ENCODE results near the gene MGAT3.

MGAT3 gene

DNA sequence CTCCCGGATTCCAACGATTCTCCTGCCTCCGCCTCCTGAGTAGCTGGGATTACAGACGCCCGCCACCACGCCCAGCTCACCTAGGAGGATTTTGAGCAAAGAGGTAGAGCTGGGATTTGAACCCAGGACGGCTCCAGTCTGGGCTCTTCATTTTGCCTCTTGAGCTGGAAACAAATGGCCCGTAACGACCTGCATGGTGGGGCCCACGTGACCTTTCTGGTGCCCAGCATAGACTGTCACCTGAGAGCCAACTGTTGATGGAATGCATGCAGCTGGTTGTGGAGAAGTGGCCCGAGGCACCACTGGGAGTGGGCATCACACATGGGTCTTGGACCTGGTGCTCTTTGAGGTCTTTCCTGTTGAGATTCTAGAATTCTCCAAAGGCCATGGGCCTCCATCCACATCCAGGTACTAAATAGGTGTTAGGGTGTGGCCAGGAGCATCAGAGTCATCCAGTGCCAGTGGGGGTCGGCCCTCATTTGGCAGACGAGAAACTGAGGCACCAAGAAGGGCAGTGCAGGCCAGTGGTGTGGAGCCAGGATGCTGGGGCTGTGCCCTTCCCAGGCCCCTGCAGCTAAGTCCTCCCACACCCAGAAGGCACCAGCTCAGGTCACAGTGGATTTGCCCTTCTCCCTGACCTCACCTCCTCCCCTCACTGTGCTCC is 67.4 kb downstream of the MGAT3 start:
- no peak for TF ChIP-seq FOXP2 (optimal IDR thresholded peaks at IDR 0.05; ENCODE audit: control extremely low read depth, extremely low read length, insufficient read depth)
- no peak; the same call in 1 of the 2 replicates for TF ChIP-seq POLR2AphosphoS5 (IDR thresholded peaks at IDR 0.05; ENCODE audit: borderline replicate concordance, low read depth, low read length)
- TF ChIP-seq EZH2 (IDR thresholded peaks at IDR 0.05) = no peak
- no peaks in the 10 kb centered on the region for H3K9me3 ChIP-seq (ENCODE audit: low read depth, low read length)
- no peak overlapping the region for H3K9ac ChIP-seq (ENCODE audit: insufficient read length)
- peaks cover 38% of the 10 kb centered on the region for H3K36me3 ChIP-seq (ENCODE audit: insufficient read depth, low read length)
- DNase-seq (ENCODE audit: low read depth, low spot score) = no peak
- no peak overlapping the region for H3K4me3 ChIP-seq
- peak overlapping the region; percentile 51 for H3K27ac ChIP-seq

DNA sequence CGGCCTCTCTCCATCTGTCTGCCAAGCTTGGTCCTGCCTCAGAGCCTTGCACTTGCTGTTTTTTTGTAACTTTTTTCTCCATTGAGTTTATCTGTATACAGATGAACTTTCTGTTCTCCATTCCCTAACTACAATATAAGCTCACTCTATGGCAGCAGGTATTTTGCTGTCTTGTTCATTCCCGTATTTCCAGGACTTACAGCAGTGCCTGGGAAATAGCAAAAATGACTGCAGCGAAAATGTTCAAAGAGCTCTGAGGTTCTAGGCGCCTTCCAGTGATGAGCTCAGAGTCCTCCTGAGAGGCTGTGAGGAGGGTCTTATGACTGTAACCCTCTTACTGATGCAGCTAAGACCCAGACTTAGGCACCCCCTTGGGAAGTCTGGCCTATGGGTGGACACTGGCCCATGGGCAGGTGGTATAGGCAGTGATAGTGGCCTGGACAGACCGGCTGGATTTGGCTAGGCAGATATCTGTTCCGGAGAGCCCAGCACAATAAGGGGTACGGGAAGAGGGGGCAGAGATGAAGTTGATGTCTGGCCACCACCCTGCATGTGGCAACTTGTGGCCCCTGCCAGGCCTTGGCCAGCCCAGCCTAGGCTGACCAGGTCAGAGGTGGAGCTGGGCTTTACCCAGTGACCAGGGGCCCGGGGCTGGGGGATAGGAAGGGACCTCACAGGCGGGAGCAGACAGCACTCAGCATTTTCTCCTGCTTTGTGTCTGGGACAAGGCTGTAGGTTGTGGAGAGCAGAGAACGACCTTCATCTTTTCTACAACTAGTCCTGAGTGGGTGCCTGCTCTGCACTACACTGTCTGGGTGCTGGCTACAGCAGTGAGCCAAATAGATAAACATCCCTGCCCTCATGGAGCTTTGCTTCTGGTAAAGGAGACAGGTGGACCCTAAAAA is 68.2 kb downstream of the MGAT3 start:
- Histone ChIP-seq H3K9me3 (ENCODE audit: low read depth, low read length) (no peaks in the 10 kb centered on the region), H3K27ac (peak overlapping the region; percentile 51), H3K36me3 (ENCODE audit: insufficient read depth, low read length) (peaks cover 45% of the 10 kb centered on the region), H3K9ac (ENCODE audit: insufficient read length) (no peak overlapping the region), H3K4me3 (no peak overlapping the region)
- TF ChIP-seq FOXP2 (optimal IDR thresholded peaks at IDR 0.05; ENCODE audit: control extremely low read depth, extremely low read length, insufficient read depth) (no peak), EZH2 (IDR thresholded peaks at IDR 0.05) (no peak), POLR2AphosphoS5 (IDR thresholded peaks at IDR 0.05; ENCODE audit: borderline replicate concordance, low read depth, low read length) (no peak; the same call in 1 of the 2 replicates)
- no peak for DNase-seq (ENCODE audit: low read depth, low spot score)

DNA sequence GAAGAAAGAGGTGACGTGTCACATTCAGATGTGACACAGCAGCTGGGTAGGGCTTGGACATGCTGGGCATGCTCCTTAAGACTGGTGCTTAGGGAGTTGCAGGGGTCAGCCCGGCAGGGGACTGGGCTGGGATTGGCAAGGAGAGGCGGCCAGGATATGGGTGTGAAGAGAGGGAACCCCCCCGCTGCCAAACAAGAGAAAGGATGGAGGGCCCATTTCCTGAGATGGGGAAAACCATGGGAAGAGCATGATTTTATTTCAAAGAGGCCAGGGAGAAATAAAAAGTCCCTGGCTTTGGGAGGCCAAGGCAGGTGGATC is 68.8 kb downstream of the MGAT3 start:
- DNase-seq (ENCODE audit: low read depth, low spot score) = no peak
- no peak overlapping the region for H3K9ac ChIP-seq (ENCODE audit: insufficient read length)
- peak overlapping the region; percentile 51 for H3K27ac ChIP-seq
- H3K9me3 ChIP-seq (ENCODE audit: low read depth, low read length) = no peaks in the 10 kb centered on the region
- H3K36me3 ChIP-seq (ENCODE audit: insufficient read depth, low read length) = peaks cover 51% of the 10 kb centered on the region
- TF ChIP-seq EZH2 (IDR thresholded peaks at IDR 0.05) (no peak), POLR2AphosphoS5 (IDR thresholded peaks at IDR 0.05; ENCODE audit: borderline replicate concordance, low read depth, low read length) (no peak), FOXP2 (optimal IDR thresholded peaks at IDR 0.05; ENCODE audit: control extremely low read depth, extremely low read length, insufficient read depth) (no peak)
- H3K4me3 ChIP-seq = no peak overlapping the region

GRCh38 chr22:39526736-39527171 is 69.9 kb downstream of the MGAT3 start:
- Histone ChIP-seq H3K36me3 (ENCODE audit: insufficient read depth, low read length) (peaks cover 45% of the 10 kb centered on the region), H3K9ac (ENCODE audit: insufficient read length) (no peak overlapping the region), H3K27ac (peak overlapping the region; percentile 46; the same call in 1 of the 2 replicates), H3K9me3 (ENCODE audit: low read depth, low read length) (no peaks in the 10 kb centered on the region), H3K4me3 (no peak overlapping the region)
- DNase-seq (ENCODE audit: low read depth, low spot score) = no peak
- TF ChIP-seq EZH2 (IDR thresholded peaks at IDR 0.05) (no peak), FOXP2 (optimal IDR thresholded peaks at IDR 0.05; ENCODE audit: control extremely low read depth, extremely low read length, insufficient read depth) (no peak), POLR2AphosphoS5 (IDR thresholded peaks at IDR 0.05; ENCODE audit: borderline replicate concordance, low read depth, low read length) (no peak)

- H3K27ac ChIP-seq = peak overlapping the region; percentile 31; the same call in 1 of the 2 replicates
- H3K9me3 ChIP-seq (ENCODE audit: low read depth, low read length) = no peaks in the 10 kb centered on the region
- TF ChIP-seq POLR2AphosphoS5 (IDR thresholded peaks at IDR 0.05; ENCODE audit: borderline replicate concordance, low read depth, low read length) (no peak), FOXP2 (optimal IDR thresholded peaks at IDR 0.05; ENCODE audit: control extremely low read depth, extremely low read length, insufficient read depth) (no peak), EZH2 (IDR thresholded peaks at IDR 0.05) (no peak)
- H3K36me3 ChIP-seq (ENCODE audit: insufficient read depth, low read length) = peaks cover 37% of the 10 kb centered on the region
- no peak overlapping the region for H3K4me3 ChIP-seq
- no peak for DNase-seq (ENCODE audit: low read depth, low spot score)
- no peak overlapping the region for H3K9ac ChIP-seq (ENCODE audit: insufficient read length)
Observed at GRCh38 chr22:39527481-39527961, 70.7 kb downstream of the MGAT3 start.

DNA sequence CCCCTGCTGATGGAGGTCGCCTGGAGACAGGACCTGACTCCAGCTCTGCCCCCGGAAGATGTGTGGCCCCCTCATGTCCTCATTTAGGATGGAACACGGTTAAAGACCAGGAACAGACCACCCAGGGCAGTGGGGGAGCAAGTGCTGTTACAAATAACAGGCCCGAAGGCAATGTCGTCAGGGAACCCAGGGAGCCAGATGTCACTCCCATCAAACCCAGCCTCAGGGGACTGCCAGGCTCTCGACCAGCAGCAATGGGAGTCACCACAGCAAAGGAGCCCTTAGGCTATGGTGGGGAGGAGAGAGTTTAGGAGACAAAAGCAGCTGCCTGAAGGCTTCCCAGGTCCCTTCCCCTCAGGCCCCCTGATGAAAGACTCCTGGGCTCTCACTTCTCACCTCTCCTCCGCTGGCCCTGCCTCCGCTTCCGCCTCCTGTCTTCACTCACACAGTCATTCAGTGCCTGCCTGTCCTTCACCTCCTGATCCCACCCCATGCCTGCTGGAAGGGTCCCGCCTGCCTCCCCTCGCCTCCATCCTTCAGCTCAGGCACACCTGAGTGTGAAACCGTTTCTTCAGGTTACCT is 71.4 kb downstream of the MGAT3 start:
- no peak overlapping the region for H3K4me3 ChIP-seq
- no peak for DNase-seq (ENCODE audit: low read depth, low spot score)
- TF ChIP-seq FOXP2 (optimal IDR thresholded peaks at IDR 0.05; ENCODE audit: control extremely low read depth, extremely low read length, insufficient read depth) = no peak
- no peak for TF ChIP-seq EZH2 (IDR thresholded peaks at IDR 0.05)
- TF ChIP-seq POLR2AphosphoS5 (IDR thresholded peaks at IDR 0.05; ENCODE audit: borderline replicate concordance, low read depth, low read length) = no peak
- peaks cover 31% of the 10 kb centered on the region for H3K36me3 ChIP-seq (ENCODE audit: insufficient read depth, low read length)
- H3K9me3 ChIP-seq (ENCODE audit: low read depth, low read length) = no peaks in the 10 kb centered on the region
- no peak overlapping the region for H3K9ac ChIP-seq (ENCODE audit: insufficient read length)
- 0 out of 2 replicates have a peak overlapping the region, but pooled peaks have one; percentile 5 for H3K27ac ChIP-seq

DNA sequence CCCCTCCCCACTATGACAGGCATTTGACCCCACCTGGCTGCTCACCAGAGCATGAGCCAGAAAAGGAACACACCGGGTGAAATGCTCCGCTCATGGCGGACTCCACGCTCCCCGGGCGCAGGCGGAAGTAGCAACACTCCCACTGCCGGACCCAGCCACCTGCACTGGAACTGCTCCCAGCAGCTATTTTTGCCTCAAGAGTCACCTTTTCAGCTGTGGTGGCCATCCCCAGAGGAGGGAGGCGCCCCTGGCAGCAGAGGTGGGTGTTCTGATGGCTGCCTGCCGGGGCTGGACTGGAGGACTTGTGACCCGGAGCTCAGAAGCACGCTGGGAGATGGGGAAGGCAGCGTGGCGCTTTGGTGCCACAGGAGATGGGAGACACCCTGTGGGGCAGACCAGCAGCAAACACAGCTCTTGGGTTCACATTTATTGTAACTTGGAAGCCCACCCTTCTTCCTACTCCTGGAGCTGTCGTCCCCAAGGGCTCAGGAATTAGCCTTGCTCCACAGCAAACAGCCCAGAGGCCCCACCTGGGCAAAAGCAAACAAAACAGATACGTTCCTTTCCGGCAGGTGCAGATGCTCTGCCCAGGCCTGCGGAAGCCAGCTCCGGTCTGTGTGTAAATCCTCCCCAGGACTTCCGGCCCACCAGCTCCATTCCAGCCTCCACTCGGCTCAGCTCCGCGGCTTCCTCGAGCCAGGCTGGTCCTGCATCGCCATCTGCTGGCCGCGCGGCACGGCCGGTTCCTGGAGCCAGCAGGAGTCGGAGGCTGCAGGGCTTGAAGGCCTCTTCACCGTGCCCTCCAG is 72.1 kb downstream of the MGAT3 start:
- Histone ChIP-seq H3K4me3 (peak overlapping the region; percentile 15; the same call in 1 of the 2 replicates), H3K27ac (0 out of 2 replicates have a peak overlapping the region, but pooled peaks have one; percentile 5), H3K9me3 (ENCODE audit: low read depth, low read length) (no peaks in the 10 kb centered on the region), H3K9ac (ENCODE audit: insufficient read length) (no peak overlapping the region), H3K36me3 (ENCODE audit: insufficient read depth, low read length) (peaks cover 27% of the 10 kb centered on the region)
- DNase-seq (ENCODE audit: low read depth, low spot score) = peak; percentile 70
- TF ChIP-seq POLR2AphosphoS5 (IDR thresholded peaks at IDR 0.05; ENCODE audit: borderline replicate concordance, low read depth, low read length) (peak; percentile 45; the same call in 1 of the 2 replicates), FOXP2 (optimal IDR thresholded peaks at IDR 0.05; ENCODE audit: control extremely low read depth, extremely low read length, insufficient read depth) (no peak), EZH2 (IDR thresholded peaks at IDR 0.05) (no peak)

Measured in SK-N-MC (cell line).